HL-60 (cell line): ENCODE measurements around the gene MARCHF11.

Source experiments
- CTCF ChIP-seq: IDR thresholded peaks from one replicate; pipeline ENCODE4 v1.5.1; 2011; ENCODE audit warnings: low read length, control low read depth, inconsistent platforms; ENCODE audit not compliant: insufficient read depth
- REST ChIP-seq: IDR thresholded peaks from 2 replicates; pipeline ENCODE4 v1.6.1; 2012; ENCODE audit warnings: low read depth; ENCODE audit not compliant: insufficient replicate concordance

GRCh38 chr5:16135506-16135905 lies 44.1 kb downstream of the MARCHF11 start:
- no peak for TF ChIP-seq CTCF
- TF ChIP-seq REST = no peak
